Measurements from ENCODE around the gene ATF7. TPM values are rescaled to one million over a fixed set of nuclear protein-coding genes. Genes with fewer than 3 reads are reported as not detected.
A peak's percentile ranks its signal among the peaks of the same experiment; 100 is the strongest.

Gene ATF7
- total RNA-seq, 4 donors from 2014 or later = 25.6 to 38.0 (median 29.8) TPM

GRCh38 chr12:53622724-53623123 is 3.5 kb downstream of the ATF7 start:
- peaks cover 0 to 31% (median 4%) of the 10 kb centered on the region in 4 donors for H3K4me1 ChIP-seq
- H3K36me3 ChIP-seq = no peaks in the 10 kb centered on the region
- no peak for TF ChIP-seq CTCF (IDR thresholded peaks at IDR 0.05)
- no peak for TF ChIP-seq POLR2A (IDR thresholded peaks at IDR 0.05)
- no peak overlapping the region for H3K4me3 ChIP-seq
- H3K27me3 ChIP-seq = no peaks in the 10 kb centered on the region
- peak overlapping the region in 1 of 4 donors; percentile 89 for H3K27ac ChIP-seq
- no peak for DNase-seq
- no peaks in the 10 kb centered on the region for H3K9me3 ChIP-seq

- Histone ChIP-seq H3K4me3 (no peak overlapping the region), H3K9me3 (no peaks in the 10 kb centered on the region), H3K4me1 (peaks cover 0 to 10% (median 0%) of the 10 kb centered on the region in 4 donors), H3K27ac (peak overlapping the region in 2 of 4 donors; percentile 0 to 44), H3K27me3 (no peaks in the 10 kb centered on the region), H3K36me3 (no peaks in the 10 kb centered on the region)
- DNase-seq = no peak
- TF ChIP-seq CTCF (IDR thresholded peaks at IDR 0.05) (no peak), POLR2A (IDR thresholded peaks at IDR 0.05) (no peak)
Measured at GRCh38 chr12:53618275-53618674, 7.9 kb downstream of the ATF7 start.

GRCh38 chr12:53617700-53618099 is 8.5 kb downstream of the ATF7 start:
- TF ChIP-seq POLR2A (IDR thresholded peaks at IDR 0.05) = no peak
- TF ChIP-seq CTCF (IDR thresholded peaks at IDR 0.05) = no peak

GRCh38 chr12:53616950-53617349 is 9.2 kb downstream of the ATF7 start:
- Histone ChIP-seq H3K4me3 (no peak overlapping the region), H3K27ac (no peak overlapping the region), H3K4me1 (peaks cover 0 to 10% (median 0%) of the 10 kb centered on the region in 4 donors), H3K27me3 (no peaks in the 10 kb centered on the region), H3K9me3 (no peaks in the 10 kb centered on the region), H3K36me3 (no peaks in the 10 kb centered on the region)
- DNase-seq = no peak
- TF ChIP-seq POLR2A (IDR thresholded peaks at IDR 0.05) (no peak), CTCF (IDR thresholded peaks at IDR 0.05) (no peak)

More at GRCh38 chr12:53617700-53618099, 8.5 kb downstream of the ATF7 start:
- peak overlapping the region in 1 of 4 donors; percentile 0 for H3K27ac ChIP-seq
- no peak for DNase-seq
- no peak overlapping the region for H3K4me3 ChIP-seq
- H3K27me3 ChIP-seq = no peaks in the 10 kb centered on the region
- no peaks in the 10 kb centered on the region for H3K9me3 ChIP-seq
- H3K4me1 ChIP-seq = peaks cover 0 to 10% (median 0%) of the 10 kb centered on the region in 4 donors
- H3K36me3 ChIP-seq = no peaks in the 10 kb centered on the region

- Histone ChIP-seq H3K27ac (no peak overlapping the region), H3K36me3 (no peaks in the 10 kb centered on the region), H3K4me1 (peaks cover 0 to 4% (median 0%) of the 10 kb centered on the region in 4 donors), H3K4me3 (no peak overlapping the region), H3K27me3 (no peaks in the 10 kb centered on the region), H3K9me3 (no peaks in the 10 kb centered on the region)
- DNase-seq = no peak
- TF ChIP-seq POLR2A (IDR thresholded peaks at IDR 0.05) (no peak), CTCF (IDR thresholded peaks at IDR 0.05) (no peak)
Measured at GRCh38 chr12:53613821-53614220, 12.4 kb downstream of the ATF7 start.

- H3K4me1 ChIP-seq = no peaks in the 10 kb centered on the region
- TF ChIP-seq CTCF (IDR thresholded peaks at IDR 0.05) (no peak), POLR2A (IDR thresholded peaks at IDR 0.05) (no peak)
- no peak overlapping the region for H3K27ac ChIP-seq
Measured at GRCh38 chr12:53612978-53613377, 13.2 kb downstream of the ATF7 start.

More at GRCh38 chr12:53612978-53613377, 13.2 kb downstream of the ATF7 start:
- no peak for DNase-seq
- Histone ChIP-seq H3K36me3 (no peaks in the 10 kb centered on the region), H3K4me3 (no peak overlapping the region), H3K27me3 (no peaks in the 10 kb centered on the region), H3K9me3 (no peaks in the 10 kb centered on the region)
